Prostate gland (tissue), 2 donors: ENCODE results near the gene E2F3. TPM values are rescaled to one million over a fixed set of nuclear protein-coding genes. Genes with fewer than 3 reads are reported as not detected.
"Not testable (repeated sequence)": the region's sequence is repeated elsewhere in the genome, so short reads cannot be mapped to it uniquely, and the experiment has no call there.

ENCODE experiments used
- DNase-seq: peaks from one replicate; pipeline ENCODE4 v3.0.0-alpha.2; 2019; ENCODE audit warnings: low spot score
- H3K27ac ChIP-seq, 2 donors: fragments of 200-600 bp; sonication (generic); 2 replicates each; pipeline ENCODE4 v1.5.1; 2017 to 2019
- H3K27me3 ChIP-seq: fragments of 200-600 bp; sonication (generic); replicated peaks from 2 replicates; pipeline ENCODE4 v1.5.1; 2019; ENCODE audit not compliant: insufficient read depth
- H3K36me3 ChIP-seq, 2 donors: fragments of 200-600 bp; sonication (generic); 1 replicate in 1 of 2; 2 replicates in 1 of 2; pipeline versions ENCODE4 v1.5.1 to v1.8.1; 2017 to 2019
- H3K4me1 ChIP-seq: fragments of 200-600 bp; sonication (generic); replicated peaks from 2 replicates; pipeline ENCODE4 v1.5.1; 2019
- H3K4me3 ChIP-seq, 2 donors: fragments of 200-600 bp; sonication (generic); 2 replicates each; pipeline ENCODE4 v1.5.1; 2017 to 2019
- H3K9me3 ChIP-seq: fragments of 200-600 bp; sonication (generic); 2 replicates; pipeline ENCODE4 v1.5.1; 2017
- POLR2A ChIP-seq: fragments of 450-650 bp; IDR thresholded peaks from one replicate; pipeline ENCODE4 v1.6.1; 2016; ENCODE audit warnings: antibody characterized with exemption, mild to moderate bottlenecking
- POLR2AphosphoS5 ChIP-seq: sonication (generic); formaldehyde crosslinking; IDR thresholded peaks from one replicate; pipeline ENCODE4 v1.6.1; 2017; ENCODE audit warnings: antibody characterized with exemption
- WGBS: methylation state at CpG from one replicate; pipeline ENCODE4 v1.1.5; 2018; 5-methylcytosine and 5-hydroxymethylcytosine counted together
- intact Hi-C: fragments of 100-400 bp; cut with DNase I; formaldehyde crosslinking; loops from one replicate; pipeline ENCODE4 v1.14.2; 2022
- total RNA-seq, 2 donors: library from RNA; depleted of rRNA; stranded (reverse); fragments of >200 nt; gene quantifications; one replicate each; pipeline ENCODE4 v1.1.0, GENCODE V29; 2016
- TF ChIP-seq, protein P1 (sequence below), 4 experiments: fragments of 200-600 bp in 2 of 4; fragments of 450-650 bp in 2 of 4; sonication (generic) in 2 of 4; IDR thresholded peaks; 1 replicate in 3 of 4; 2 replicates in 1 of 4; pipeline ENCODE4 v1.5.1; 2016 to 2019; ENCODE audit warnings: antibody characterized with exemption in 4 of 4, mild to moderate bottlenecking in 2 of 4, moderate library complexity in 2 of 4

The E2F3 gene
- total RNA-seq, 2 donors from 2014 or later: 3.7 to 5.5 TPM

DNA sequence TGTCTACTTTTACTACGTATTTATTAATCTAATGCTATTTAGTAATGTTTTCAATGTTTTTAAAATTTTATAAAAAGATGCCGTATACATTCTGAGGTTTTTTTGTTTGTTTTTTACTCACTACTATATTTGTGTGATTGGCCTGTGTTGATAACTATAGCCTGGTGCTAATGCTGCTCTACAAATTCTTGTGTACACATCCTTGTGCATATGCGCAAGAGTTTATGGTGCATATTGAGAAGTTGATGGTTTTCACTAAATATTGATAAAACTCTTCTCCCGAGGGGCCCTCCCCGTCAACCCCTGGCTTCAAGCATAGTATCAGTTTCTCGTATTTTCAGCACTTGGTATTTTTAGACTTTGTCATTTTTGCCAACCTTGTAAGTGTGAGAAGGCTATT is 59.9 kb downstream of the E2F3 start:
- H3K36me3 ChIP-seq: no peaks in the 10 kb centered on the region
- H3K4me1 ChIP-seq: no peaks in the 10 kb centered on the region
- 79% methylated on average over 6 of the region's 6 CpGs for WGBS
- TF ChIP-seq POLR2AphosphoS5 (no peak), POLR2A (no peak)
- TF ChIP-seq, protein P1, sequence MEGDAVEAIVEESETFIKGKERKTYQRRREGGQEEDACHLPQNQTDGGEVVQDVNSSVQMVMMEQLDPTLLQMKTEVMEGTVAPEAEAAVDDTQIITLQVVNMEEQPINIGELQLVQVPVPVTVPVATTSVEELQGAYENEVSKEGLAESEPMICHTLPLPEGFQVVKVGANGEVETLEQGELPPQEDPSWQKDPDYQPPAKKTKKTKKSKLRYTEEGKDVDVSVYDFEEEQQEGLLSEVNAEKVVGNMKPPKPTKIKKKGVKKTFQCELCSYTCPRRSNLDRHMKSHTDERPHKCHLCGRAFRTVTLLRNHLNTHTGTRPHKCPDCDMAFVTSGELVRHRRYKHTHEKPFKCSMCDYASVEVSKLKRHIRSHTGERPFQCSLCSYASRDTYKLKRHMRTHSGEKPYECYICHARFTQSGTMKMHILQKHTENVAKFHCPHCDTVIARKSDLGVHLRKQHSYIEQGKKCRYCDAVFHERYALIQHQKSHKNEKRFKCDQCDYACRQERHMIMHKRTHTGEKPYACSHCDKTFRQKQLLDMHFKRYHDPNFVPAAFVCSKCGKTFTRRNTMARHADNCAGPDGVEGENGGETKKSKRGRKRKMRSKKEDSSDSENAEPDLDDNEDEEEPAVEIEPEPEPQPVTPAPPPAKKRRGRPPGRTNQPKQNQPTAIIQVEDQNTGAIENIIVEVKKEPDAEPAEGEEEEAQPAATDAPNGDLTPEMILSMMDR (IDR thresholded peaks at IDR 0.05): no peak
- DNase-seq: no peak
- intact Hi-C loops: no loop called here
- no peaks in the 10 kb centered on the region for H3K27me3 ChIP-seq
- H3K9me3 ChIP-seq: no peaks in the 10 kb centered on the region
- no peak overlapping the region for H3K27ac ChIP-seq
- no peak overlapping the region for H3K4me3 ChIP-seq

- TF ChIP-seq POLR2AphosphoS5 (no peak), POLR2A (no peak)
- TF ChIP-seq, protein P1 (IDR thresholded peaks at IDR 0.05): no peak
- Histone ChIP-seq H3K4me3 (no peak overlapping the region), H3K36me3 (no peaks in the 10 kb centered on the region), H3K27me3 (no peaks in the 10 kb centered on the region), H3K27ac (no peak overlapping the region), H3K9me3 (no peaks in the 10 kb centered on the region), H3K4me1 (no peaks in the 10 kb centered on the region)
- WGBS: 91% methylated on average over 5 of the region's 5 CpGs
- no peak for DNase-seq
- intact Hi-C loops: no loop called here
Observed at GRCh38 chr6:20463396-20463795, 61.7 kb downstream of the E2F3 start.

DNA sequence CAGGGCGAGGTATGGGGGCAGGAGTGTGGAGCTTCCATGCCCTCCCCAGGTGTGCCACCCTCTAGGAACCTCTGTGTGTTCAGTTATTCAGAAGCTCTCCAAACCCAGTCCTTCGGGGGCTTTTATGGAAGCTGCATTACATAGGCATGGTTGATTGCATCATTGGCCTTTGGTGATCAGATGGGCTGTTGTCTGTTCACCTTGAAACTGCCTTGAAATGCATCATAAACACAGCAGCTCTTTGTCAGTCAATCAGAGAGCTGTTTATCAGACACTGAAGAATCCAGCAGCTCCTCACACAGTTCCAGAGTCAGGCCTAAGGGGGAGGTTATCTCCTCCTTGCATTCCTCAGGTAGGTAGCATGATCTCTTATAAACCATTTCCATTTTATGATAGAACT is 62.4 kb downstream of the E2F3 start:
- WGBS: 86% methylated on average over 2 of the region's 2 CpGs
- Histone ChIP-seq H3K27ac (no peak overlapping the region), H3K4me3 (no peak overlapping the region), H3K27me3 (no peaks in the 10 kb centered on the region), H3K36me3 (no peaks in the 10 kb centered on the region), H3K9me3 (no peaks in the 10 kb centered on the region), H3K4me1 (no peaks in the 10 kb centered on the region)
- DNase-seq: no peak
- intact Hi-C loops: no loop called here
- TF ChIP-seq, protein P1 (IDR thresholded peaks at IDR 0.05): no peak
- no peak for TF ChIP-seq POLR2AphosphoS5
- TF ChIP-seq POLR2A: no peak

DNA sequence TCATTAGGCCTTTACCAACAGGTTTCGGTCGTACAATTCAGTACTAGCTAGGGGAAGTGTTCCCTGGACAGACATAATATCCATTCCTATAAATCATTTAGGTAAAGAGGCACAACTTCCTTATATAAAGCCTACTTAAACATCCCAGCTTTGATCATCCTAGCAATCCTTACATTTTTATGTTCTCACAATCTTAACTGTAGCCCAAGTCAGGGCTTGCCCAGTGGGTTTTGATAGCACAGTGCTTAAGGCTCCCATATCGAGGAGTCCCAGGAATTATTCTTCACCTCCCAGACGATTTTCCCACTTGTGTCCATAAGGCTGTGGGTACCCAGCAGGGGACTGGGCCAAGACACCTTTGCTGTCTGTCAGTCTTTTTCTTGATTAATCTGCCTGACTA is 63.2 kb downstream of the E2F3 start:
- H3K27me3 ChIP-seq: no peaks in the 10 kb centered on the region
- intact Hi-C loops: no loop called here
- no peaks in the 10 kb centered on the region for H3K4me1 ChIP-seq
- WGBS: 50% methylated on average over 4 of the region's 4 CpGs
- H3K27ac ChIP-seq: no peak overlapping the region
- H3K9me3 ChIP-seq: no peaks in the 10 kb centered on the region
- H3K4me3 ChIP-seq: no peak overlapping the region
- no peak for DNase-seq
- no peak for TF ChIP-seq POLR2A
- TF ChIP-seq, protein P1 (IDR thresholded peaks at IDR 0.05): no peak
- TF ChIP-seq POLR2AphosphoS5: no peak
- no peaks in the 10 kb centered on the region for H3K36me3 ChIP-seq

DNA sequence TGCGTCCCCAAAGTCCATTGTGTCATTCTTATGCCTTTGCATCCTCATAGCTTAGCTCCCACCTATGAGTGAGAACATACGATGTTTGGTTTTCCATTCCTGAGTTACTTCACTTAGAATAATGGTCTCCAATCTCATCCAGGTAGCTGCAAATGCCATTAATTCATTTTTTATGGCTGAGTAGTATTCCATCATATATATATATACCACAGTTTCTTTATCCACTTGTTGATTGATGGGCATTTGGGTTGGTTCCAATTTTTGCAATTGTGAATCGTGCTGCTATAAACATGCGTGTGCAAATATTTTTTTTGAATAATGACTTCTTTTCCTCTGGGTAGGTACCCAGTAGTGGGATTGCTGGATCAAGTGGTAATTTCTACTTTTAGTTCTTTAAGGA is 63.9 kb downstream of the E2F3 start:
- H3K4me3 ChIP-seq, H3K9me3 ChIP-seq, intact Hi-C loops, DNase-seq, H3K36me3 ChIP-seq, H3K27me3 ChIP-seq, H3K27ac ChIP-seq, H3K4me1 ChIP-seq: not testable (repeated sequence)
- 97% methylated on average over 4 of the region's 4 CpGs for WGBS
